GM19463 (cell line): Measurements from ENCODE around the gene CISH.

ENCODE experiments used
- ATAC-seq: cut with Tn5 transposase; IDR thresholded peaks from one replicate; pipeline ENCODE4 v1.9.1; 2021; ENCODE audit warnings: mild to moderate bottlenecking, moderate library complexity; ENCODE audit not compliant: unreplicated experiment

CISH gene

GRCh38 chr3:50615190-50615589, 3.6 kb upstream of the CISH start:
- no peak for ATAC-seq

GRCh38 chr3:50612970-50613846, 1.6 kb upstream of the CISH start:
- no peak for ATAC-seq

GRCh38 chr3:50612234-50612882, 784 bp upstream of the CISH start:
- ATAC-seq = no peak

GRCh38 chr3:50610992-50611463, 546 bp downstream of the CISH start:
- no peak for ATAC-seq

GRCh38 chr3:50610181-50610971, 1.2 kb downstream of the CISH start:
- ATAC-seq = no peak

- no peak for ATAC-seq
Measured at GRCh38 chr3:50609763-50610085, 1.9 kb downstream of the CISH start.

- no peak for ATAC-seq
Measured at GRCh38 chr3:50609071-50609762, 2.4 kb downstream of the CISH start.

- ATAC-seq = no peak
Measured at GRCh38 chr3:50608278-50608677, 3.3 kb downstream of the CISH start.

GRCh38 chr3:50607271-50608091, 4.1 kb downstream of the CISH start:
- ATAC-seq = no peak

GRCh38 chr3:50606596-50606995, 5.0 kb downstream of the CISH start:
- no peak for ATAC-seq

GRCh38 chr3:50605901-50606326, 5.7 kb downstream of the CISH start:
- no peak for ATAC-seq

GRCh38 chr3:50604628-50605588, 6.7 kb downstream of the CISH start:
- no peak for ATAC-seq

GRCh38 chr3:50604110-50604621, 7.4 kb downstream of the CISH start:
- no peak for ATAC-seq

GRCh38 chr3:50603261-50604109, 8.1 kb downstream of the CISH start:
- no peak for ATAC-seq

- no peak for ATAC-seq
Measured at GRCh38 chr3:50602595-50603191, 8.9 kb downstream of the CISH start.

- peak; percentile 93 for ATAC-seq
Measured at GRCh38 chr3:50600841-50601591, 10.6 kb downstream of the CISH start.
